ENCODE data around the gene MKX. TPM values are rescaled to one million over a fixed set of nuclear protein-coding genes. Genes with fewer than 3 reads are reported as not detected.

MKX gene
- total RNA-seq, 1 donor from 2014 or later = 1.7 TPM

GRCh38 chr10:27625452-27626211 lies 120.0 kb downstream of the MKX start:
- ATAC-seq (no peak), DNase-seq (no peak)
- no peaks in the 10 kb centered on the region for H3K9me3 ChIP-seq
- no peaks in the 10 kb centered on the region for H3K36me3 ChIP-seq
- no peaks in the 10 kb centered on the region for H3K4me1 ChIP-seq
- no peak overlapping the region for H3K4me3 ChIP-seq
- peaks cover 8% of the 10 kb centered on the region for H3K27me3 ChIP-seq
- intact Hi-C loops (cut with DNase I) = no loop called here
- H3K27ac ChIP-seq = no peak overlapping the region
- no peak for TF ChIP-seq CTCF (IDR thresholded peaks at IDR 0.05)

GRCh38 chr10:27624941-27625340 lies 120.7 kb downstream of the MKX start:
- H3K4me1 ChIP-seq = no peaks in the 10 kb centered on the region
- no peak overlapping the region for H3K27ac ChIP-seq
- no peak overlapping the region for H3K4me3 ChIP-seq
- no peaks in the 10 kb centered on the region for H3K36me3 ChIP-seq
- ATAC-seq (no peak), DNase-seq (no peak)
- no peaks in the 10 kb centered on the region for H3K9me3 ChIP-seq
- TF ChIP-seq CTCF (IDR thresholded peaks at IDR 0.05) = no peak
- H3K27me3 ChIP-seq = peaks cover 8% of the 10 kb centered on the region
- intact Hi-C loops (cut with DNase I) = no loop called here

Other genes starting within 250 kb of the MKX start
- 89.2 TPM for gene RAB18, start 241.5 kb downstream of the MKX start, total RNA-seq

Data from upper lobe of right lung (tissue), 1 donor.